ENCODE data around the gene OSBPL3.

Gene OSBPL3

DNA sequence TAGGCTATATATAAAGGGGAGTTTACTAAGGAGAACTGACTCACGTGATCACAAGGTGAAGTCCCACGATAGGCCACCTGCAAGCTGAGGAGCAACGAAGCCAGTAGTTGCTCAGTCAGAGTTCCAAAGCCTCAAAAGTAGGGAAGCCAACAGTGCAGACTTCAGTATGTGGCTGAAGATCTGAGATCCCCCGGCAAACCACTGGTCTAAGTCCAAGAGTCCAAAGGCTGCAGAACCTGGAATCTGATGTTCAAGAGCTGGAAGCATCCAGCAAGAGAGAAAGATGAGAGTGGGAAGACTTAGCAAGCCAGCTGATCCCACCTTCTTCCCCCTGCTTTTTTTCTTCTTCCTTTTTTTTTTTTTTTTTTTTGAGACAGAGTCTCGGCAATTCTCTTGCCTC is 195.7 kb downstream of the OSBPL3 start:
- Histone ChIP-seq H4K20me1 (no peaks in the 10 kb centered on the region), H3K27me3 (no peaks in the 10 kb centered on the region), H3K4me3 (no peak overlapping the region), H3K36me3 (peaks cover 0 to 11% (median 0%) of the 10 kb centered on the region in 11 experiments; a peak in 2 of 22 replicates), H3K4me2 (peak overlapping the region in 1 of 11 experiments; percentile 36; a peak in 1 of 22 replicates), H3K4me1 (peaks cover 6 to 78% (median 15%) of the 10 kb centered on the region in 10 experiments; a peak in 18 of 20 replicates), H3K27ac (no peak overlapping the region), H3K9ac (no peak overlapping the region), H3K9me3 (replicated peaks in 1 of 11) (peaks cover 19 to 38% (median 31%) of the 10 kb centered on the region in 11 experiments)
- TF ChIP-seq Cebpa-rat (IDR thresholded peaks at IDR 0.05) = no peak

DNA sequence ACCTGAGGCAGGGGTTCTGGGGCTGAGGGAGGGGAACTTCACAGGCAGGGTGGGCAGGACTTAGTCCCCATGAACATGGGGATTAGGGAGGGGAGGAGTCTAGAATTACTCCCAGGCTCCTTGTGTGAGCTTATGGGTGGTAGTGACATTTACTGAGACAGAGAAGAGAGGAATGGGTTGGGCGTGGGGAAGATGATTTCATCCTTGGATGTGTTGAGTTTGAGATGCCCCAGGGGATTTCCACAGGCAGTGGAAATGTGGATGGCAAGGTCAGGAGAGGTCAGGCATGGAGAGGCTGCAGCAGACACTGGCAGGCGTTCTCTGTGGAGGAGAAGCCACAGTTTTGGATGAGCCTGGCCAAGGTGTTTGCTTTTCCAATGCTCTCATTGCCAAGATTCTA is 196.3 kb downstream of the OSBPL3 start:
- H3K27me3 ChIP-seq = no peaks in the 10 kb centered on the region
- H3K9me3 ChIP-seq (replicated peaks in 1 of 11) = peaks cover 14 to 33% (median 25%) of the 10 kb centered on the region in 11 experiments
- TF ChIP-seq Cebpa-rat (IDR thresholded peaks at IDR 0.05) = no peak
- no peak overlapping the region for H3K27ac ChIP-seq
- H3K4me1 ChIP-seq = peaks cover 6 to 84% (median 18%) of the 10 kb centered on the region in 10 experiments; a peak in 18 of 20 replicates
- peak overlapping the region in 1 of 11 experiments; percentile 31; a peak in 2 of 22 replicates for H3K4me2 ChIP-seq
- no peaks in the 10 kb centered on the region for H4K20me1 ChIP-seq
- H3K9ac ChIP-seq = no peak overlapping the region
- no peak overlapping the region for H3K4me3 ChIP-seq
- H3K36me3 ChIP-seq = peaks cover 0 to 11% (median 0%) of the 10 kb centered on the region in 11 experiments; a peak in 2 of 22 replicates

- Histone ChIP-seq H3K4me2 (peak overlapping the region in 2 of 11 experiments; percentile 82 to 86; a peak in 4 of 22 replicates), H3K9me3 (replicated peaks in 1 of 11) (peaks cover 12 to 24% (median 18%) of the 10 kb centered on the region in 11 experiments), H3K4me1 (peaks cover 0 to 79% (median 7%) of the 10 kb centered on the region in 10 experiments; a peak in 10 of 20 replicates), H3K9ac (no peak overlapping the region), H3K27me3 (no peaks in the 10 kb centered on the region), H3K27ac (peak overlapping the region in 1 of 11 experiments; percentile 22; a peak in 2 of 22 replicates), H3K4me3 (no peak overlapping the region), H3K36me3 (peaks cover 0 to 11% (median 0%) of the 10 kb centered on the region in 11 experiments; a peak in 2 of 22 replicates), H4K20me1 (no peaks in the 10 kb centered on the region)
- TF ChIP-seq Cebpa-rat (IDR thresholded peaks at IDR 0.05) = no peak
Observed at GRCh38 chr7:24781106-24781505, 198.9 kb downstream of the OSBPL3 start.

DNA sequence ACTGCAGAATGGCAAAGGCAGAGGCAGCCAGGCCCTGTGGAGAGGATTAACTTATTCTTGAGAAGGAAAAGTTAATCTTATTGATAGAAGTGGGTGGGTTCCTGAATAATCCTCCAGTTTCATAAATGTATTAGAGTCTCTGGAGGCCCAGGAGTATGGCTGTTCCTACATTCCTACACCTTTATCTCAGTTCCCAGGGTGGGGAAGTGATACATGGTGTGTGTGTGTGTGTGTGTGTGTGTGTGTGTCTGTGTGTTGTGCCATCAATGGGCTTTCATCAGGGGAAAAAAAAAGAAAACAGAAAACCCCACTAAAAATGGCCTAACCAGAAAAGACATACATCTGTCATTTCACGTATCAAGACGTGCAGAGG is 200.7 kb downstream of the OSBPL3 start:
- no peak for TF ChIP-seq Cebpa-rat (IDR thresholded peaks at IDR 0.05)
- peak overlapping the region in 5 of 11 experiments; percentile 20 to 86 (median 43); a peak in 10 of 22 replicates for H3K4me2 ChIP-seq
- H3K9ac ChIP-seq = peak overlapping the region in 3 of 11 experiments; percentile 23 to 68 (median 41); a peak in 3 of 22 replicates
- H3K36me3 ChIP-seq = peaks cover 0 to 11% (median 0%) of the 10 kb centered on the region in 11 experiments; a peak in 2 of 22 replicates
- H3K4me1 ChIP-seq = peaks cover 0 to 61% (median 7%) of the 10 kb centered on the region in 10 experiments; a peak in 10 of 20 replicates
- peak overlapping the region in 3 of 11 experiments; percentile 62 to 83 (median 80); a peak in 6 of 22 replicates for H3K27ac ChIP-seq
- H3K27me3 ChIP-seq = no peaks in the 10 kb centered on the region
- no peak overlapping the region; a peak in 1 of 20 replicates for H3K4me3 ChIP-seq
- peaks cover 12 to 17% (median 16%) of the 10 kb centered on the region in 11 experiments for H3K9me3 ChIP-seq (replicated peaks in 1 of 11)
- no peaks in the 10 kb centered on the region for H4K20me1 ChIP-seq

GRCh38 chr7:24778543-24779282 is 201.3 kb downstream of the OSBPL3 start:
- peak overlapping the region in 5 of 11 experiments; percentile 20 to 86 (median 43); a peak in 10 of 22 replicates for H3K4me2 ChIP-seq

DNA sequence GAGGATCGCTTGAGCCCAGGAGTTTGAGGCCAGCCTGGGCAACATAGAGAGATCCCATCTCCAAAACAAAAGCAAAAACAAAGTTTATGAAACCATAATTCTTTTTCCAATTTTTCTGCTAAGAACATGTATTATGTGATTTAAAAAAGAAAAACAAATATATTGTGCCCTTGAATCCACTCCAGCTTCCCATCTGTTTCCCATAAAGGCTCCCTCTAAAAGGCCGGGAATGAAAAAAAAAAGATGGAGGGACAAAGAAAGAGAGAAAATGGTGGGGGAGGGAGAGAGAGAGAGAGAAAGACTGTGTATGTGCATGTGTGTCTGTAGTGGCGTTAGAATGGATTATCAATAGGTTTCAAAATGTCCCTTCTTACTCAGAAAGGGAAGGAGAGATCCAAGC is 202.2 kb downstream of the OSBPL3 start:
- Histone ChIP-seq H4K20me1 (no peaks in the 10 kb centered on the region), H3K9me3 (replicated peaks in 1 of 11) (peaks cover 0 to 4% (median 2%) of the 10 kb centered on the region in 11 experiments; a peak in 16 of 22 replicates), H3K4me2 (peak overlapping the region in 2 of 11 experiments; percentile 82 to 86; a peak in 4 of 22 replicates), H3K4me1 (peaks cover 0 to 47% (median 7%) of the 10 kb centered on the region in 10 experiments; a peak in 10 of 20 replicates), H3K27ac (peak overlapping the region in 3 of 11 experiments; percentile 62 to 83 (median 80); a peak in 5 of 22 replicates), H3K9ac (no peak overlapping the region), H3K4me3 (no peak overlapping the region), H3K36me3 (0 out of 22 replicates have a peak, but pooled peaks cover 0 to under 1% (median 0%) of the 10 kb centered on the region in 11 experiments), H3K27me3 (no peaks in the 10 kb centered on the region)
- no peak for TF ChIP-seq Cebpa-rat (IDR thresholded peaks at IDR 0.05)

More at GRCh38 chr7:24778543-24779282, 201.3 kb downstream of the OSBPL3 start:
- Histone ChIP-seq H3K9me3 (replicated peaks in 1 of 11) (peaks cover 8 to 11% (median 11%) of the 10 kb centered on the region in 11 experiments), H3K27me3 (no peaks in the 10 kb centered on the region), H3K4me1 (peaks cover 0 to 56% (median 7%) of the 10 kb centered on the region in 10 experiments; a peak in 10 of 20 replicates), H3K4me3 (no peak overlapping the region; a peak in 1 of 20 replicates), H3K27ac (peak overlapping the region in 3 of 11 experiments; percentile 62 to 83 (median 80); a peak in 5 of 22 replicates), H4K20me1 (no peaks in the 10 kb centered on the region), H3K36me3 (peaks cover 0 to 9% (median 0%) of the 10 kb centered on the region in 11 experiments; a peak in 2 of 22 replicates), H3K9ac (peak overlapping the region in 3 of 11 experiments; percentile 23 to 68 (median 48); a peak in 4 of 22 replicates)
- TF ChIP-seq Cebpa-rat (IDR thresholded peaks at IDR 0.05) = no peak

- Histone ChIP-seq H3K27ac (no peak overlapping the region), H3K4me1 (peaks cover 11 to 30% (median 13%) of the 10 kb centered on the region in 10 experiments), H3K36me3 (no peaks in the 10 kb centered on the region; a peak in 1 of 22 replicates), H3K27me3 (no peaks in the 10 kb centered on the region), H3K4me2 (no peak overlapping the region), H4K20me1 (no peaks in the 10 kb centered on the region), H3K4me3 (no peak overlapping the region), H3K9ac (no peak overlapping the region), H3K9me3 (replicated peaks in 1 of 11) (peaks cover 16 to 28% (median 24%) of the 10 kb centered on the region in 11 experiments)
- no peak for TF ChIP-seq Cebpa-rat (IDR thresholded peaks at IDR 0.05)
Observed at GRCh38 chr7:24773646-24774045, 206.3 kb downstream of the OSBPL3 start.

DNA sequence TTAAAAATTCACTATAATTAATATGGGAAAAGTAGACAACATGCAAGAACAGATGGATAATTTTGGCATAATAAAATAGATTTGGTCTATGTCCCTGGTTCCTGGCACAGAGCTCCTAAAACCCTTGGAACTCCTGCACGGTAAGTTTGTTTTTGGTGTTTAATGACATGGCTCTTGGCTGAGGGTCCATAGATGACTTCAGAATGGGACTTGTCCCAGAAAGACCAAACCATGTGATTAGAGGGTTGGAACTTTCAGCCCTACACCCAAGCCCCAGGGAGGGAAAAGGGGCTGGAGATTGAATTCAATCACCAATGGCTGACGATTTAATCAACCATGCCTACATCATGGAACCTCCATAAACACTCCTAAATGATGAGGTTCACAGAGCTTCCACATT is 210.1 kb downstream of the OSBPL3 start:
- no peak for TF ChIP-seq Cebpa-rat (IDR thresholded peaks at IDR 0.05)
- no peak overlapping the region for H3K9ac ChIP-seq
- H3K4me1 ChIP-seq = peaks cover 16 to 23% (median 22%) of the 10 kb centered on the region in 10 experiments
- peak overlapping the region in 10 of 11 experiments; percentile 31 to 74 (median 62); a peak in 17 of 22 replicates for H3K4me2 ChIP-seq
- H3K4me3 ChIP-seq = no peak overlapping the region
- no peaks in the 10 kb centered on the region for H3K27me3 ChIP-seq
- H4K20me1 ChIP-seq = no peaks in the 10 kb centered on the region
- H3K36me3 ChIP-seq = no peaks in the 10 kb centered on the region; a peak in 1 of 22 replicates
- H3K27ac ChIP-seq = no peak overlapping the region
- H3K9me3 ChIP-seq (replicated peaks in 1 of 11) = peaks cover 16 to 28% (median 24%) of the 10 kb centered on the region in 11 experiments
